ENCODE data around the gene NLN.

Gene NLN

DNA sequence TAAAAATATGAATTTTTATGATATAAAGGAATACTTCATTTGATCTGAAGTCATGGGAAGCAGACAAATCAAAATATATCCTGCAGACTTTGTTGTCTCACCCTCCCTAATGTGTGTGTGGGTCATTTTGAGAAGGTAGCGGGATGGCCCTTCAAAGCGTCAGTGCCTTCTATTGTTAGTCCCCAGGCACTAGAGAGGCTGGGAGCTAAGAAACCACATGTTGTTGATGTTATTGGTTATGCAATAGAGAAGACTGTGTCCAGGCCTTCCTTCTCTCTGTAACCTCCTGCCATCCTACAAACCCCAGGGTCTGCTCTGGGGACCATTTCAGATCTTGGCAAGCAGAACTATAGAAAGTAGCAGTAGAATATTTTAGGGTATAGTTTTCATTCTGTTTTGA is 94.7 kb downstream of the NLN start:
- no peak for TF ChIP-seq ZNF274 (IDR thresholded peaks at IDR 0.05; ENCODE audit: low read depth, low read length)
- no peak overlapping the region for H3K4me3 ChIP-seq (ENCODE audit: low read length)

DNA sequence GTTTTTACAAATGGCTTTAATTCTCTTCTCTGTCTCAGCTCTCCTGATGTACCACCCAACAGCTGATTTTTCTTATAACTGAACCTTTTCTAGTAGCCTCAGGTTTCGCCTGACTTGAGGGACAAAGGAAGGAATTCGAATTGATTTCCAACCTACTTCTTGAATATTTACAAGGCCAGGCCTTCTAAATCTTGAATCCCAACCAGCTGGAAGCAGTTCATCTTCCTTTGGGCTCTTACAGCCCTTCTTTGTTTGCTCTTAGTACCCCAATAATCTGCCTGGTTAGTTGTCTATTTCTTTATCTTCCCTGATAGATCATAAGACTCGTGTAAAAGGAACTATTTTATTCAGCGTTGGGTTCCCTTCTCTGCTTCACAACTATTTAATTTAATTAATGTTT is 95.9 kb downstream of the NLN start:
- H3K4me3 ChIP-seq (ENCODE audit: low read length) = no peak overlapping the region
- no peak for TF ChIP-seq ZNF274 (IDR thresholded peaks at IDR 0.05; ENCODE audit: low read depth, low read length)

DNA sequence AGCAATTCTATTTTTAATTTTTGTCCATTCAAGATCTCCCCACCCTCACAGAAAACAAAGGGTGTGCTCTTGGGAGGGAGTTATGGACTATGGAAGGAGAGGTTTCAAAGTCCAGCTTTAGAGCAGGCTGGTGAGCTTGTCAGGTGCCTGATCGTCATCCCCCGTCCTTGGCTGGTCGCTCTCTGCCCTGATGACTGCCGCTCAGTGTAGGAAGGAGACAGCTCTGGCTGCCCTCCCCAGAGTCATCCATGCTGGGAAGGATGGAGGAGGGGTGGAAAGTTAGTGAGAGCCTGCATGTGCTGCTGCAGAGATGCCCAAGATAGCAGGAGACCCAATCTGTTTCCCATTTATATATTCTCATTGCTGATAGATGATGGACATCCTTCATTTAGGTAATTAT is 96.6 kb downstream of the NLN start:
- no peak for TF ChIP-seq ZNF274 (IDR thresholded peaks at IDR 0.05; ENCODE audit: low read depth, low read length)
- H3K4me3 ChIP-seq (ENCODE audit: low read length) = no peak overlapping the region

DNA sequence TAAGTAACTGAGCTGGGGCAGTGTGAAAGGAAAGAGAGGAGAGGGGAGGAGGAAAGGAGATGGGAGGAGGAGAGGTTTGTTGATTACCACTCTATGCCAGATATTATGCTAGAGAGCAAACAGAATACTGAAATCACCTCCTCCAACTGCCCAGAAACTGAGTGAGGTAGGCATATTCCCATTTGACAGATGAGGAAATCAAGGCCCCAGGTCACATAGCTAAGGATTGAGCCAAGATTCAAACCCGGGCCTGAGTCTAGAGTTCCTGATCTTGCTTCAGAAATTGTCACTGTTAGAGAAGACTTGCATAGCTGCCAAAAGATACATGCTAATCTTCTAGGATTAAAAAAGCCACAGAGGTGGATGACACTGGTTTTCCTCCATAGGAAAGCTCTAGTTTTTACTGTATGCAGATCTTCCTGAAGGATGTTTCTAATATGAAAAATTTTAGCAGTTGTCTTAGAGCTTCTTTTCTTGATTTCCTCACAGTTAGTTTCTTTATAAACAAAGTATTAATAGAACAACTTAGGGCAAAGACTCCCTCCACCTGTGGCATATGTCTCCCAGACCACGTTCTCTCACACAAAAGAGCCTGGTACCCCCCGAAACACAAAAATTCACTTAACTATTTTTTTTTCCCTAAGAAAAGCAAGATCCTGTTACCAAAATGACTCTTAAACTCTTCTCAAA is 97.4 kb downstream of the NLN start:
- no peak overlapping the region for H3K4me3 ChIP-seq (ENCODE audit: low read length)
- no peak for TF ChIP-seq ZNF274 (IDR thresholded peaks at IDR 0.05; ENCODE audit: low read depth, low read length)

DNA sequence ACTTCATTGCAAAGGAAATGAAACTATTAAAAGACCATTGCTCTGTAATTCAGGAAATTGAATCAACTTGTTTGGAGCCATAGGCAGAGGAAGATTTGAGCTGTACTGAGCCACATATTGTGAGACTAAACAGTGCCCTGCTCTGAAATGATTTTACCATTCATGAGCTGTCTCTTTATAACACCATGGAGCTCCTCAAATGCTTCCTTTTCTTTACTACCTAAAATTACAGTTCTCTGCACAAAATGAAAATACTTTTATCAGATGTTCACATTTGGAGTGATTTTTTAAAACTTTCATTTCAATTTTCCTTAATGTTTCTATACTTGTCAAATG is 97.9 kb downstream of the NLN start:
- TF ChIP-seq ZNF274 (IDR thresholded peaks at IDR 0.05; ENCODE audit: low read depth, low read length) = no peak
- H3K4me3 ChIP-seq (ENCODE audit: low read length) = no peak overlapping the region

DNA sequence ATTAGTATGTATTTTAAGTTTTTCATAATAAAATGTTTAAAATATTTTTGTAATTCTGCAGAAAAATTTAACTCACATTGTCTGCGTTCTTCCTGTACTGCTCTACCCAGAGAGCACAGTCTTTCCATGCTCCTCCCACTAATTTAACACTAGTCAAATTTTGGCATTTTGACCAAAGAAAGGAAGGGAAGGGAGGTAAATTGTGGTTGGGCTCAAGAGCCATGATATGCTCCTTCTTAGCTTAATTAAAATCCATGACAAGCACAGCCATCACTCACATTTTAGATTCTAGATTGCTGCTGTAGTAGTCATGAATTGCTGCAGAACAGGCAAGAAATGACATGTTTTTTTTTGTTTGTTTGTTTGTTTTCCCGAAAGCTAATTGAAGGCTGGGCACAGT is 98.4 kb downstream of the NLN start:
- no peak for TF ChIP-seq ZNF274 (IDR thresholded peaks at IDR 0.05; ENCODE audit: low read depth, low read length)
- H3K4me3 ChIP-seq (ENCODE audit: low read length) = no peak overlapping the region

DNA sequence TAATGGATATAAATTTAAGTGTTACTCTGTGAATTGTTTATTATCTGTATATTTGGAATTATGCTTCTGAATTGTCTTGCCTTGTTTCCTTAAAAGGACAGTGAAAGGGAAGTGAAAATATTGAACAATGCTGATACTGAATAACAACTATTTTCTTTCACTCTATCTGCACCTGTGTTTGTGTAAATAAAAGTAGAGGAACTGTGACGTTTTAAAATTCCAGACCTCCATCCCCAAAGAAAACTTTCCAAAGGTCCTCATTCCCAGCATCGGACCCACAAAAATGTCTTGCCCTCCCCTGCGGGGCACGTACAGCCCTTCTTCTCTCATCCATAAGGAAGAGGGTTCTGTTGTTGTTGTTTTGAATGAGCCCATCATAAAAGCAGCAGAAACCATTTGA is 100.0 kb downstream of the NLN start:
- H3K4me3 ChIP-seq (ENCODE audit: low read length) = no peak overlapping the region; the same call in 1 of the 2 replicates
- no peak for TF ChIP-seq ZNF274 (IDR thresholded peaks at IDR 0.05; ENCODE audit: low read depth, low read length)

DNA sequence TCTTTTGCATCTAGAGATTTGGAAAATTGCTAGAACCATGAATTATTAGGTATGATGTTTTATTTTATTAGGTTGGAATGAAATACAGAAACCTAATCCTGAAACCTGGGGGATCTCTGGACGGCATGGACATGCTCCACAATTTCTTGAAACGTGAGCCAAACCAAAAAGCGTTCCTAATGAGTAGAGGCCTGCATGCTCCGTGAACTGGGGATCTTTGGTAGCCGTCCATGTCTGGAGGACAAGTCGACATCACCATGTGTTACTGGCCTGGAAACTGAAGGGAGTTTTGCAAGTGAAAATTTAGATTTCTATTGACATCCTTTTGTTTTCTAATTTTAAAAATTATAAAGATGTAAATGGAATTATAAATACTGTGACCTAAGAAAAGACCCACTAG is 100.7 kb downstream of the NLN start:
- TF ChIP-seq ZNF274 (IDR thresholded peaks at IDR 0.05; ENCODE audit: low read depth, low read length) = no peak
- no peak overlapping the region for H3K4me3 ChIP-seq (ENCODE audit: low read length)

DNA sequence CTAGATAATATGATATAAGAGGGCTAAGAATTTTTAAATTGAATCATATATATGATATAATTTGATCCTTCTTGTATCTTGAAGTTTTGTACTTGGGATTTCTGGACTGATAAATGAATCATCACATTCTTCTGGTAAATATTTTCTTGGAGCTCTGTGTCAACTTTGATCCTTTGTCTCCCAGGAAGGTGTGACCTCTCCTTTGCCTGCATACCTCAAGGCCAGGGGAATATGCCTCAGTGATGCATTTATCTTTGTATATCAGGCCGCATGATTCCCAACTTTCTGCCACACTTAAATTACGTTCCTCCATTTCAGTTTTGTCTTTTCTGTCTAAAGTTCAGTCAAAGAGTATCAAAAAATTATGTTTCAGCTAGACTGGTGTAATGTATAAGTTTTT is 101.2 kb downstream of the NLN start:
- no peak overlapping the region for H3K4me3 ChIP-seq (ENCODE audit: low read length)
- TF ChIP-seq ZNF274 (IDR thresholded peaks at IDR 0.05; ENCODE audit: low read depth, low read length) = no peak

DNA sequence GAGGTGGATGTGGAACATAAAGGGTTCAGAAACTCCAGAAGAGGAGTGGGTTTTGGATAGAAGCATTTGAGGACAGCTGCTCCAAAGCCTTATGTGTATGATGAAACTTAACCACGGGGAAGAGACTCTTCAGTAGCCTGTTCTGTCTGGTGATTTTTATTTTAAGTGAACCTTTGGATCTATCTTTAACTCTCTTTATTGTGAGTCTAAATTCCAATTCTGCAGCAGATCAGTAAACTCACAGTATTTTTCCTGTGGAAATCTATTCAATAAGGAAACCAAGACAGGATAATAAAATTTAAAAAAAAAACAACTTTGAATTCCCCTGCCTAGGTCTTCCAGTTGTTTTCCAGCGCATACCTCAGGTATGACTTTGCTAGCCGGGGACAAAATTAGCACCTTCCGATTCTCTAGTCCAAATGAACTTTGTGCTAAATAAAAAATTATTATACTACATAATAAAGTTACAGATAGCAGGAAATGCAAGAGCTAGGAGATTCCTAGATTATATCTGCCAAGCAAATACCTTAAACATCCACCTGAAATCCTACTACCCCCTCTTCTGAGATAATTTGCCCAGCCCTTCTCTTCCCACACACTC is 101.9 kb downstream of the NLN start:
- H3K4me3 ChIP-seq (ENCODE audit: low read length) = no peak overlapping the region
- no peak for TF ChIP-seq ZNF274 (IDR thresholded peaks at IDR 0.05; ENCODE audit: low read depth, low read length)

DNA sequence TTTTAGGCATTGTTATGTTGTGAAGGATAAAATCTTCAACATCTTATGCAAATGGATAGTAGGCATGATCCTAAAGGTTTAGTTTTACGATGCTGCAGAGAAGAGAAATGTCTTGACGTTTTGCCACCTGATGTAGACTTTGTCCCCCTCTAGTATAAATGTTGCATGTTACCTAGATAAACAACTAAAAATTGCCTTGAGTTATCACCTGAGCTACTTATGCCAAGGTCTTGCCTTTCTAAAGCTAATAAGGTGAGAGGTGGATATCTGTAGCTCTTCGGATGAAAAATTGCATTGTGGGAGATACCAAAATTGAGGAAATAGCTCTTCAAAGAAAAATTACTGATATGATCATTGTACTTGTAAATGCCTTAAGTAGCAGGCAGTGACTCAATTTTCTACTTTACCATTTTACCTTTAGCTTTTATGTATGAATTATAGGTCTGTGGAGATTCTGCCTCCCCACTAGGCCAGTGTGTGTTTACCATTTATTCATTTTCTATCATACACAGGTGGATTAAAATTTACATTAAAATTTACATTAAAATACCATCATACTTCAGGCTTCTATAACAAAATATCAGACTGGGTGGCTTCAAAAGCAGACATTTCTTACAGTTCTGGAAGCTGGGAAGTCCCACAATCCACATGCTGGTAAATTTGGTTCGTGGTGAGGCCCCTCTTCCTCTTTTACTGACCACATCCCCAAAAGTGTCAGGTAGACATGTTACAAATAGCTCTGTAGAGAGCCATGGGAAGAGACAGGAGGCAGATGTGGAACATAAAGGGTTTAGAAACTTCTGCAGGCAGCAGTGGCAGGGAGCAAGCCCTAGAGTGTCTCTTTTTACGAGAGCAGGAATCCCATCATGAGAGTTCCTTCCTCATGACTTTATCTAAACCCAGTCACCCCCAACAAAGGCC is 103.7 kb downstream of the NLN start:
- H3K4me3 ChIP-seq (ENCODE audit: low read length) = no peak overlapping the region; the same call in 1 of the 2 replicates
- no peak for TF ChIP-seq ZNF274 (IDR thresholded peaks at IDR 0.05; ENCODE audit: low read depth, low read length)

DNA sequence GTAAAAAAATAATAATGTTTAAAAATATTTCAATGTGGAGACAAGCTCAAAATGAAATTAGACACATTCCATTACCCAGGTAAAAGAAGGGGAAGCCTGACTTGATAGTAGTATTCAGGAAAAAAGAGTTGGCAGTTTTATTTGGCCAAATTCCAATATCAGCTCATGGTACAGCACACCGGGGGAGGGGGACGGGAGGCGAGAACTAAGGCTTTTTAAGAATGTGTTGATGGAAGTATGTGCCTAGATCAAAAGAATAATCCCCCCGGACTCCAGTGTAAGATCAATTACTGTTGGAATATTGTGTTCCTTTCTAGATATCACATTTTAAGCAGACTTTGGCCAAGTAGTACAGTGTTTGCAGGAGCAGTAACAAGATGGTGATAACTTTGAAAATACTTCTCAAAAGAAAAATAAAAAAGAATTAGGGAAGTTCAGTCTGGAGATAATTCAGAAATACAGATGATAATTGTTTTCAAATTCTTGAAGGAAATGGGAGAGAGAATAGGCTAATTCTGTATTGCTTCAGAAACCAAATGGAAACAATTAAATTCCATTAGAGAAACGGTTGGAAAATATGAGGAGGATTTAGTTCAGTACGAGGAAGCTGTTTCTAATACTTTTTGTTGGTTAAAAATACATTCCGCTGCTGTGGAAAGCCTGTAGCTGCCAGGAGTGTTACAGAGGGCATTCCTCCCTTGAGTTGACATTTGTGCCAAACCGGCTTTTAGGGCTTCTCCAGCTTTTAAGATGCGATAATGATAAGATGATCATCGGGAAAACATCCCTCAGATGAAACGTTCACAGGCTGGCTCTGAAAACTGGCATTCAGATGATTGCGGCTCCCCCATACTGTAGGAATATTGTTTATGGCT is 106.3 kb downstream of the NLN start:
- H3K4me3 ChIP-seq (ENCODE audit: low read length) = no peak overlapping the region
- TF ChIP-seq ZNF274 (IDR thresholded peaks at IDR 0.05; ENCODE audit: low read depth, low read length) = no peak

DNA sequence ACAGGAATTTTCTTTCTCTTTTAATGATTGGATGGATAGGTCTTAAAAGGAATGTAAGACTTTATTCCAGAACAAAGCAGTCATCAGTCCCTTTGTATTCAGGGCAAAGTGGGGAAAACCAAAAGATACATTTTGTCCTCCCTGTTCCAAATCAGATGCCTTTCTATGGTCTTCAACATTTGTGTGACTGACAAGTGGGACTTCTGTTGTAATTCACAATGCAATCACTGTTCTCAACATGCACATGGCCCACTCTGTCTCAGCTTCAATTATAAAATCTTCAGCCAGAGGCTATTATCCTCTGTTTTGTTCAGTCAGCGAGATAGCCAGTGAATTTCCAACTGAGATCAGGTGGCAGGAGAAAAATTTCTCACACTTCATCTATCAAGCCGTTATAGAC is 108.9 kb downstream of the NLN start:
- no peak for TF ChIP-seq ZNF274 (IDR thresholded peaks at IDR 0.05; ENCODE audit: low read depth, low read length)
- no peak overlapping the region for H3K4me3 ChIP-seq (ENCODE audit: low read length)

DNA sequence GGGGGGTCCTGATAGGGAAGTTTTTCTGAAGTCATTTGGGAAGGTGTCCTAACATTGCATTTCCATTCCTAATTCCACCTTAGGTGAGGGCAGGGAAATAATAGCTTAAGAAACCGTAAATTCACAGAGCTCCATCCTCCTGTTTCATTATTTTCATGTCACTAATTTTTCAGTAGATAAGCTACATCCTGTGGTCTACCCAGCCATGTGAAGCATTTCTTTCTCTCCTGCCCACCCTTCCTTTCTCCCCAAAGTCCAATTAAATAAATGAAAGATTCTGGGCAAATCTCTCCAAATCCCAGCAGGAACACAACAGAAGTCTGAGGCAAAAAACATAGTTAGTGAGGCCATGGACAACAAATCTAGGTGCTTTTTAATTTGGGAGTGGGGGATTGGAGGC is 109.3 kb downstream of the NLN start:
- no peak for TF ChIP-seq ZNF274 (IDR thresholded peaks at IDR 0.05; ENCODE audit: low read depth, low read length)
- H3K4me3 ChIP-seq (ENCODE audit: low read length) = no peak overlapping the region
